Right lobe of liver (tissue), 6 donors: ENCODE data around the gene USP47. TPM values are rescaled to one million over a fixed set of nuclear protein-coding genes. Genes with fewer than 3 reads are reported as not detected.

Experiments used
- ATAC-seq, 4 donors: fragments of 200-7000 bp; cut with Tn5 transposase; one replicate each; pipeline ENCODE4 v1.9.1; 2020; ENCODE audit warnings: mild to moderate bottlenecking in 4 of 4, moderate library complexity in 4 of 4
- DNase-seq, 3 donors: peaks; one replicate each; pipeline ENCODE4 v3.0.0-alpha.2; 2020
- H3K27ac ChIP-seq, 3 donors: fragments of 200-600 bp; one replicate each; pipeline ENCODE4 v1.8.0; 2022
- H3K27me3 ChIP-seq, 2 donors: fragments of 200-600 bp; one replicate each; pipeline ENCODE4 v1.8.0; 2022
- H3K36me3 ChIP-seq, 4 donors: fragments of 200-600 bp; sonication (generic) in 1 of 4; one replicate each; pipeline versions ENCODE4 v1.5.1 to v1.8.0; 2017 to 2022; ENCODE audit warnings: control low read depth in 1 of 4
- H3K4me1 ChIP-seq, 4 donors: fragments of 200-600 bp; sonication (generic) in 1 of 4; one replicate each; pipeline versions ENCODE4 v1.5.1 to v1.8.0; 2017 to 2022; ENCODE audit warnings: control low read depth in 1 of 4
- H3K4me3 ChIP-seq, 3 donors: fragments of 200-600 bp; one replicate each; pipeline ENCODE4 v1.8.0; 2022
- H3K9me3 ChIP-seq, 4 donors: fragments of 200-600 bp; sonication (generic) in 1 of 4; one replicate each; pipeline versions ENCODE4 v1.5.1 to v1.8.0; 2017 to 2022; ENCODE audit warnings: control low read depth in 1 of 4
- CTCF ChIP-seq, 4 donors: fragments of 200-600 bp in 3 of 4; fragments of 450-650 bp in 1 of 4; IDR thresholded peaks; one replicate each; pipeline versions ENCODE4 v1.5.1 to v1.8.0; 2016 to 2022; ENCODE audit warnings: antibody characterized with exemption in 4 of 4, mild to moderate bottlenecking in 2 of 4
- POLR2A ChIP-seq: fragments of 450-650 bp; IDR thresholded peaks from one replicate; pipeline ENCODE4 v1.6.1; 2017; ENCODE audit warnings: antibody characterized with exemption, mild to moderate bottlenecking
- WGBS: methylation state at CpG from one replicate; pipeline ENCODE4 v1.1.6; 2018; ENCODE audit warnings: low coverage, low lambda C conversion rate; ENCODE audit not compliant: insufficient coverage; ENCODE audit errors: missing lambda C conversion rate; 5-methylcytosine and 5-hydroxymethylcytosine counted together
- intact Hi-C, 2 donors: fragments of 100-400 bp; cut with DNase I; formaldehyde crosslinking; loops; one replicate each; pipeline versions ENCODE4 v1.11.2 to v1.14.1; 2022
- total RNA-seq, 6 experiments: library from RNA; depleted of rRNA in 2 of 6; stranded (reverse); fragments of >200 nt in 2 of 6; fragmentation: NEBNext Ultra II Directional in 3 of 6; extraction: Animal tissue kit (Norgen Biotek cat#: 25700) in 3 of 6; gene quantifications; one replicate each; pipeline versions ENCODE4 v1.1.0 to v1.2.4, GENCODE V29; 2016 to 2023
- donor health status: DM: no; HTN: yes; CAD: no.
- donor health status: DM: no; HTN: no; CAD: no.
- donor health status: DM: no; HTN: no; CAD: no.
- donor health status: DM: no; HTN: yes; CAD: no.
- donor health status: DM: no; HTN: yes; CAD: no.

USP47 gene
- total RNA-seq, 6 experiments from 2014 or later: 25.2 to 38.1 (median 29.6) TPM

GRCh38 chr11:11956006-11956405 lies 114.2 kb downstream of the USP47 start:
- no peak overlapping the region for H3K4me3 ChIP-seq

GRCh38 chr11:11958403-11959231 lies 116.8 kb downstream of the USP47 start:
- H3K4me3 ChIP-seq: no peak overlapping the region
- no peak for DNase-seq
- no peak for ATAC-seq
- no peaks in the 10 kb centered on the region for H3K9me3 ChIP-seq
- peaks cover 0 to 32% (median 22%) of the 10 kb centered on the region in 4 donors for H3K36me3 ChIP-seq
- H3K4me1 ChIP-seq: peaks cover 0 to 3% (median 1%) of the 10 kb centered on the region in 4 donors
- TF ChIP-seq POLR2A (no peak), CTCF (IDR thresholded peaks at IDR 0.05) (no peak)
- no peaks in the 10 kb centered on the region for H3K27me3 ChIP-seq
- intact Hi-C loops: no loop called here
- no peak overlapping the region for H3K27ac ChIP-seq
- WGBS: 89% methylated on average over 10 of the region's 11 CpGs

More at GRCh38 chr11:11956006-11956405, 114.2 kb downstream of the USP47 start:
- TF ChIP-seq POLR2A (no peak), CTCF (IDR thresholded peaks at IDR 0.05) (no peak)
- ATAC-seq: no peak
- 86% methylated on average over 4 of the region's 5 CpGs for WGBS
- no peaks in the 10 kb centered on the region for H3K9me3 ChIP-seq
- no peaks in the 10 kb centered on the region for H3K27me3 ChIP-seq
- no peaks in the 10 kb centered on the region for H3K4me1 ChIP-seq
- peaks cover 0 to 40% (median 27%) of the 10 kb centered on the region in 4 donors for H3K36me3 ChIP-seq
- no peak for DNase-seq
- intact Hi-C loops: no loop called here
- no peak overlapping the region for H3K27ac ChIP-seq

GRCh38 chr11:11959601-11960000 lies 117.8 kb downstream of the USP47 start:
- H3K27ac ChIP-seq: no peak overlapping the region
- no peaks in the 10 kb centered on the region for H3K27me3 ChIP-seq

GRCh38 chr11:11960687-11961086 lies 118.9 kb downstream of the USP47 start:
- Histone ChIP-seq H3K27ac (no peak overlapping the region), H3K9me3 (no peaks in the 10 kb centered on the region), H3K27me3 (no peaks in the 10 kb centered on the region), H3K4me1 (peaks cover 0 to 15% (median 7%) of the 10 kb centered on the region in 4 donors), H3K4me3 (no peak overlapping the region), H3K36me3 (peaks cover 0 to 16% (median 10%) of the 10 kb centered on the region in 4 donors)
- DNase-seq (no peak), ATAC-seq (no peak)
- intact Hi-C loops: no loop called here
- TF ChIP-seq CTCF (IDR thresholded peaks at IDR 0.05) (no peak), POLR2A (no peak)
- 91% methylated on average over 1 of the region's 1 CpG for WGBS

More at GRCh38 chr11:11959601-11960000, 117.8 kb downstream of the USP47 start:
- intact Hi-C loops: no loop called here
- Histone ChIP-seq H3K4me3 (no peak overlapping the region), H3K9me3 (no peaks in the 10 kb centered on the region), H3K4me1 (peaks cover 0 to 13% (median 6%) of the 10 kb centered on the region in 4 donors), H3K36me3 (peaks cover 0 to 24% (median 18%) of the 10 kb centered on the region in 4 donors)
- TF ChIP-seq POLR2A (no peak), CTCF (IDR thresholded peaks at IDR 0.05) (no peak)
- ATAC-seq (no peak), DNase-seq (no peak)
